ENCODE results near the gene TEC. TPM values are rescaled to one million over a fixed set of nuclear protein-coding genes. Genes with fewer than 3 reads are reported as not detected.

The TEC gene
- total and polyA plus RNA-seq, 2 experiments from 2014 or later = 2.9 to 3.0 TPM

DNA sequence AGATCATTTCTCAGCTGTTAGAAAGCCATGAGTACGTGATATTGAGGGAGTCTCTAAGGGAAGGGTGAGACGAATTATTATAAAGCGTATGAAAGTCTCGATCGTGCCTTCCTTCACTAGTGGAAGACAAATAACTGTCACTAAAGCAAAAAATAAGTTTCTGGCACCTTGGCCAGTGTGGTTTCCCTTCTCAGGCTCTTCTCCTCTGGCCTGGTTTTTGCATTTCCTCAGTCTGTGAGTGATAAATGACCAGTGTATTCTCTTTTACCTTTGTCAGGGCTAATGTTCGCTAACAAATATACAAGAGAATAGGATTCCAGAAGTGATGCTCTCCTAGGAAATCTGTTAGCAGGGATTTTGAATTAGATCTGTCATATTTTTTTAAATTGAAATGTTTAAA, 155.2 kb downstream of the TEC start (continued):
- TF ChIP-seq, protein P1, sequence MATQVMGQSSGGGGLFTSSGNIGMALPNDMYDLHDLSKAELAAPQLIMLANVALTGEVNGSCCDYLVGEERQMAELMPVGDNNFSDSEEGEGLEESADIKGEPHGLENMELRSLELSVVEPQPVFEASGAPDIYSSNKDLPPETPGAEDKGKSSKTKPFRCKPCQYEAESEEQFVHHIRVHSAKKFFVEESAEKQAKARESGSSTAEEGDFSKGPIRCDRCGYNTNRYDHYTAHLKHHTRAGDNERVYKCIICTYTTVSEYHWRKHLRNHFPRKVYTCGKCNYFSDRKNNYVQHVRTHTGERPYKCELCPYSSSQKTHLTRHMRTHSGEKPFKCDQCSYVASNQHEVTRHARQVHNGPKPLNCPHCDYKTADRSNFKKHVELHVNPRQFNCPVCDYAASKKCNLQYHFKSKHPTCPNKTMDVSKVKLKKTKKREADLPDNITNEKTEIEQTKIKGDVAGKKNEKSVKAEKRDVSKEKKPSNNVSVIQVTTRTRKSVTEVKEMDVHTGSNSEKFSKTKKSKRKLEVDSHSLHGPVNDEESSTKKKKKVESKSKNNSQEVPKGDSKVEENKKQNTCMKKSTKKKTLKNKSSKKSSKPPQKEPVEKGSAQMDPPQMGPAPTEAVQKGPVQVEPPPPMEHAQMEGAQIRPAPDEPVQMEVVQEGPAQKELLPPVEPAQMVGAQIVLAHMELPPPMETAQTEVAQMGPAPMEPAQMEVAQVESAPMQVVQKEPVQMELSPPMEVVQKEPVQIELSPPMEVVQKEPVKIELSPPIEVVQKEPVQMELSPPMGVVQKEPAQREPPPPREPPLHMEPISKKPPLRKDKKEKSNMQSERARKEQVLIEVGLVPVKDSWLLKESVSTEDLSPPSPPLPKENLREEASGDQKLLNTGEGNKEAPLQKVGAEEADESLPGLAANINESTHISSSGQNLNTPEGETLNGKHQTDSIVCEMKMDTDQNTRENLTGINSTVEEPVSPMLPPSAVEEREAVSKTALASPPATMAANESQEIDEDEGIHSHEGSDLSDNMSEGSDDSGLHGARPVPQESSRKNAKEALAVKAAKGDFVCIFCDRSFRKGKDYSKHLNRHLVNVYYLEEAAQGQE (IDR thresholded peaks at IDR 0.05; ENCODE audit: unreplicated experiment) = no peak

GRCh38 chr4:48112017-48112667, 157.5 kb downstream of the TEC start:
- H3K4me1 Mint-ChIP-seq = peaks cover 38% of the 10 kb centered on the region
- no peaks in the 10 kb centered on the region for H3K27me3 ChIP-seq (ENCODE audit: insufficient read depth)
- TF ChIP-seq POLR2AphosphoS5 (IDR thresholded peaks at IDR 0.05; ENCODE audit: low read depth) (no peak), ZNF114 (CRISPR knock-in tag; IDR thresholded peaks at IDR 0.05) (no peak), EZH2 (IDR thresholded peaks at IDR 0.05; ENCODE audit: low read depth, unreplicated experiment) (no peak), JUNB (IDR thresholded peaks at IDR 0.05; ENCODE audit: unreplicated experiment) (no peak)
- no peaks in the 10 kb centered on the region for H4K20me1 ChIP-seq (replicated peaks; ENCODE audit: insufficient read depth)
- H3K36me3 ChIP-seq (ENCODE audit: insufficient read depth) = no peaks in the 10 kb centered on the region
- no peaks in the 10 kb centered on the region for H3K9me3 Mint-ChIP-seq
- H3K36me3 Mint-ChIP-seq (ENCODE audit: low read depth) = no peaks in the 10 kb centered on the region
- peaks cover 2% of the 10 kb centered on the region for H3K27me3 Mint-ChIP-seq (ENCODE audit: insufficient read depth, low read depth, poor library complexity)
- H3F3A ChIP-seq (replicated peaks; ENCODE audit: low read depth) = no peaks in the 10 kb centered on the region
- no peak overlapping the region for H3K4me3 ChIP-seq
- H3K79me2 ChIP-seq (replicated peaks; ENCODE audit: insufficient read depth) = no peaks in the 10 kb centered on the region
- H3K4me1 ChIP-seq (ENCODE audit: insufficient read depth) = peaks cover 18% of the 10 kb centered on the region
- H3K27ac Mint-ChIP-seq = no peak overlapping the region; the same call in 1 of the 2 replicates
- DNase-seq (ENCODE audit: low spot score) = peak; percentile 36
- ATAC-seq = no peak
- H3K9me2 ChIP-seq (ENCODE audit: insufficient read depth) = no peaks in the 10 kb centered on the region
- no peak overlapping the region for H3K4me2 ChIP-seq
- H2AFZ ChIP-seq = peak overlapping the region; percentile 12; the same call in 1 of the 2 replicates
- H3K4me3 Mint-ChIP-seq = no peak overlapping the region
- no peak overlapping the region for H3K27ac ChIP-seq (ENCODE audit: low read depth)

DNA sequence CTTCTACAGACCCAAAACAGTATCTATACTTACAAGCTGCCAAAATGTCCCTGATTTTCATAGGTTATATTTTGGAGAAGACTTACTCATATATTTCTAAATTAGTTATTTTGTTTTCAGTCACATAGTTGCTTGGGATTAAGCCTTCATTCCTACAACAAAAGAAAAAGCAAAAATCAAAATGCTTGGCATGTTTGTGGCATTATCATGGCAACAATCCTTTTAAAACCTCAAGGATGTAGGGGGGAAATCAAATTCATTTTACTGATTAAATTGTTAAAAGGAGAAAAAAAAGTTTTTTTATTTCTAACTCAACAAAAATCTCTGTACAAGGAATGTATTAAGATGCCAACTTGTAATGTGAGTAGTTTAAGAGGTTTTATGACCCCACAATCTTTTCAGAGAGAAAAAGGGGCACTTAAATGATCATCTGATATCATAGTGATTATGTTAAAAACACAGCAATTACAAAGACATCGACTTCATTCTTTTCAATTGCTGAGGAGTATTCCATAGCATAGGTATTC, 159.1 kb downstream of the TEC start:
- H3K4me1 Mint-ChIP-seq = peaks cover 33% of the 10 kb centered on the region
- no peak for TF ChIP-seq ZNF331 (CRISPR knock-in tag; IDR thresholded peaks at IDR 0.05; ENCODE audit: low read depth)
- no peak for TF ChIP-seq CTCF (conservative IDR thresholded peaks at IDR 0.05; ENCODE audit: low read depth in 2 of 2)
- TF ChIP-seq EZH2phosphoT487 (IDR thresholded peaks at IDR 0.05; ENCODE audit: unreplicated experiment) = no peak
- TF ChIP-seq JUNB (IDR thresholded peaks at IDR 0.05; ENCODE audit: unreplicated experiment) = no peak
- no peak for TF ChIP-seq STAT1 (IDR thresholded peaks at IDR 0.05; ENCODE audit: unreplicated experiment)
- TF ChIP-seq CREB1 (CRISPR knock-in tag; IDR thresholded peaks at IDR 0.05; ENCODE audit: low read depth) = no peak
- no peak for TF ChIP-seq ZNF114 (CRISPR knock-in tag; IDR thresholded peaks at IDR 0.05)
- no peak for TF ChIP-seq EZH2 (IDR thresholded peaks at IDR 0.05; ENCODE audit: low read depth, unreplicated experiment)
- TF ChIP-seq, protein P1 (IDR thresholded peaks at IDR 0.05; ENCODE audit: unreplicated experiment) = no peak
- TF ChIP-seq NANOG (IDR thresholded peaks at IDR 0.05; ENCODE audit: borderline replicate concordance) = no peak

More for the DNA sequence above, 159.1 kb downstream of the TEC start:
- Histone ChIP-seq H3K79me2 (replicated peaks; ENCODE audit: insufficient read depth) (no peaks in the 10 kb centered on the region), H3K9me2 (ENCODE audit: insufficient read depth) (no peaks in the 10 kb centered on the region), H3K36me3 (ENCODE audit: insufficient read depth) (no peaks in the 10 kb centered on the region), H3K4me1 (ENCODE audit: insufficient read depth) (peaks cover 18% of the 10 kb centered on the region), H4K20me1 (replicated peaks; ENCODE audit: insufficient read depth) (no peaks in the 10 kb centered on the region), H3F3A (replicated peaks; ENCODE audit: low read depth) (no peaks in the 10 kb centered on the region), H3K27ac (ENCODE audit: low read depth) (no peak overlapping the region), H3K27me3 (ENCODE audit: insufficient read depth) (no peaks in the 10 kb centered on the region), H3K4me2 (no peak overlapping the region), H3K4me3 (no peak overlapping the region), H2AFZ (no peak overlapping the region)
- no peaks in the 10 kb centered on the region for H3K9me3 Mint-ChIP-seq
- no peak for ATAC-seq
- no peak overlapping the region for H3K4me3 Mint-ChIP-seq
- DNase-seq (ENCODE audit: low spot score) = no peak
- peaks cover 2% of the 10 kb centered on the region for H3K27me3 Mint-ChIP-seq (ENCODE audit: insufficient read depth, low read depth, poor library complexity)
- H3K36me3 Mint-ChIP-seq (ENCODE audit: low read depth) = no peaks in the 10 kb centered on the region
- no peak overlapping the region for H3K27ac Mint-ChIP-seq
